ENCODE measurements around the gene SNX21.

- TF ChIP-seq POLR2AphosphoS5 (IDR thresholded peaks at IDR 0.05; ENCODE audit: low read depth) (no peak), CTCF (IDR thresholded peaks at IDR 0.05; ENCODE audit: insufficient read depth, low read length) (no peak)
Observed at GRCh38 chr20:45848421-45848820, 14.8 kb downstream of the SNX21 start.

Data from HL-60 (cell line).